Stomach (tissue), 4 donors: Measurements from ENCODE around the gene ADSS2.

ENCODE experiments used
- EP300 ChIP-seq: sonication (generic); formaldehyde crosslinking; IDR thresholded peaks from one replicate; pipeline ENCODE4 v1.6.1; 2017; ENCODE audit warnings: antibody characterized with exemption
- POLR2AphosphoS5 ChIP-seq, 3 donors: sonication (generic); formaldehyde crosslinking; IDR thresholded peaks; one replicate each; pipeline ENCODE4 v1.6.1; 2016; ENCODE audit warnings: antibody characterized with exemption in 3 of 3
- TF ChIP-seq, protein P1 (sequence below), 7 experiments: fragments of 450-650 bp in 4 of 7; fragments of 200-600 bp in 3 of 7; sonication (generic) in 3 of 7; IDR thresholded peaks; one replicate each; pipeline ENCODE4 v1.5.1; 2016 to 2019; ENCODE audit warnings: antibody characterized with exemption in 7 of 7, control low read depth in 2 of 7, mild to moderate bottlenecking in 1 of 7

DNA sequence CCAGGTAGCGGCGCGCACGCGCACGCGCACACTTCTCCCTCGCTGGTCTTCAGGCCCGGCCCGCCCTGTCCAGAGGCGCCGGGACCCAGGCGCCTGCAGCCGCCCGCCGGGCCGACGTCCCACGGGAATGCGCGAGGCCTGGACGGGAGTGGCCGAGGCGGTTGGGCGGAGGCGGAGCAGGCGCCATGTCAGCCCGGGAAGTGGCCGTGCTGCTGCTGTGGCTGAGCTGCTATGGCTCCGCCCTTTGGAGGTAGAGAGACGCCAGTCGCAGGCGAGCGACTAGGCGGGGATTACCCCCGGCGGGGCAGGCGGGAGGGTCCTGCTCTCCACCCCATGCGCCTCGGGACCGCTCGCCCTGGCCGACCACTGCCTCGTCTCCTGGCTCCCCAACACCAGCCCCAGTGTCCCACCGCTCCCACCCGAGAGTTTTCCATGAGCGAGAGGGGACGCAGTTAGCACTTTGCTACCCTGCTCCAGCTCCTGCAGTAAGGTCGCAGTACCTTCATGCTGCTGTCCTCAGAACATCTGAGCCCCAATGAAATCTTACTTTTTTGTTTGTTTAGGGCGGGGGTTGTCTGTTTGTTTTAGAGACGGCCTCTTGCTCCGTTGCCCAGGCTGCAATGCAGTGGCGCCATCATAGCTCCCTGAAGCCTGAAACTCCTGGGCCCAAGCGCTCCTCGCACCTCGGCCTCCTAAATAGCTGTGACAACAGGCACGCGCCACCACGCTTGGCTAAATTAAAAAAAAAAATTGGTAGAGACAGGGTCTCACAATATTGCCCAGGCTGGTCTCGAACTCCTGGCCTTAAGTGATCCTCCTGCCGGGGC, 9.7 kb upstream of the ADSS2 start, which contains the start of gene CATSPERE:
- TF ChIP-seq, protein P1, sequence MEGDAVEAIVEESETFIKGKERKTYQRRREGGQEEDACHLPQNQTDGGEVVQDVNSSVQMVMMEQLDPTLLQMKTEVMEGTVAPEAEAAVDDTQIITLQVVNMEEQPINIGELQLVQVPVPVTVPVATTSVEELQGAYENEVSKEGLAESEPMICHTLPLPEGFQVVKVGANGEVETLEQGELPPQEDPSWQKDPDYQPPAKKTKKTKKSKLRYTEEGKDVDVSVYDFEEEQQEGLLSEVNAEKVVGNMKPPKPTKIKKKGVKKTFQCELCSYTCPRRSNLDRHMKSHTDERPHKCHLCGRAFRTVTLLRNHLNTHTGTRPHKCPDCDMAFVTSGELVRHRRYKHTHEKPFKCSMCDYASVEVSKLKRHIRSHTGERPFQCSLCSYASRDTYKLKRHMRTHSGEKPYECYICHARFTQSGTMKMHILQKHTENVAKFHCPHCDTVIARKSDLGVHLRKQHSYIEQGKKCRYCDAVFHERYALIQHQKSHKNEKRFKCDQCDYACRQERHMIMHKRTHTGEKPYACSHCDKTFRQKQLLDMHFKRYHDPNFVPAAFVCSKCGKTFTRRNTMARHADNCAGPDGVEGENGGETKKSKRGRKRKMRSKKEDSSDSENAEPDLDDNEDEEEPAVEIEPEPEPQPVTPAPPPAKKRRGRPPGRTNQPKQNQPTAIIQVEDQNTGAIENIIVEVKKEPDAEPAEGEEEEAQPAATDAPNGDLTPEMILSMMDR (IDR thresholded peaks at IDR 0.05), result no peak
- TF ChIP-seq EP300 (no peak), POLR2AphosphoS5 (IDR thresholded peaks at IDR 0.05) (peak; percentile 45 to 93 (median 89))
